IPS DF 19.7 (cell line): ENCODE data around the gene PNKD.
A peak's percentile ranks its signal among the peaks of the same experiment; 100 is the strongest.

Experiments
- DNase-seq: peaks from one replicate; pipeline ENCODE4 v3.0.0-alpha.2; 2013; ENCODE audit warnings: low read depth, low spot score

Gene PNKD

DNA sequence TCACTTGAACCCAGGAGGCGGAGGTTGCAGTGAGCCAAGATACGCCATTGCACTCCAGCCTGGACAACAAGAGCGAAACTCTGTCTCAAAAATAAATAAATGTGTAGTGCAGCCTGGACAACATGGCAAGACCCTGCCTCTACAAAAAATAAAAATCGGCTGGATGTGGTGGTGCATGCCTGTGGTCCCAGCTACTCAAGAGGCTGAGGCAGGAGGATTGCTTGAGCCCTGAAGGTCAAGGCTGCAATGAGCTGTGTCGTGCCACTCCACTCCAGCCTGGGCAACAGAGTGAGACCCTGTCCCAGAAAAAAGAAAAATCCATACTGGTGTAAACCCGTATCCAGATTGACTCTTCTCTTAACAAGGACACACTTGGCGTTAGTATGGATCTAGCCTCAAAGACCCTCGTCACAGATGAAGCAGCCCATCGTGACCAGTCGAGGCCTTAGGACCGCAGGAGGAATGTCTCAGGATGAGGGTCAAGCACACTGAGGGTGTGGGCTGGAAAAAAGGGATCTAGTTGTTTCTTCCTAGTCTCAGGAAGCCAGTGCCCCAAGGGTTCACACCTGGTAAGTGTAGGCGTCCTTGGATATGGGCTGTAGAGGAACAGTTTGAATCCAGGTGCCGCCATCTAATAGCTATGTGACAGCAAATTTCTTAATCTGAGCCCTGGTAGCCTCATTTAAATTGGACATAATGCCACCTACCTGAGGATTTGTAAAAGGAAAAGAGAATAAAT lies 13.5 kb upstream of the PNKD start:
- DNase-seq: no peak

DNA sequence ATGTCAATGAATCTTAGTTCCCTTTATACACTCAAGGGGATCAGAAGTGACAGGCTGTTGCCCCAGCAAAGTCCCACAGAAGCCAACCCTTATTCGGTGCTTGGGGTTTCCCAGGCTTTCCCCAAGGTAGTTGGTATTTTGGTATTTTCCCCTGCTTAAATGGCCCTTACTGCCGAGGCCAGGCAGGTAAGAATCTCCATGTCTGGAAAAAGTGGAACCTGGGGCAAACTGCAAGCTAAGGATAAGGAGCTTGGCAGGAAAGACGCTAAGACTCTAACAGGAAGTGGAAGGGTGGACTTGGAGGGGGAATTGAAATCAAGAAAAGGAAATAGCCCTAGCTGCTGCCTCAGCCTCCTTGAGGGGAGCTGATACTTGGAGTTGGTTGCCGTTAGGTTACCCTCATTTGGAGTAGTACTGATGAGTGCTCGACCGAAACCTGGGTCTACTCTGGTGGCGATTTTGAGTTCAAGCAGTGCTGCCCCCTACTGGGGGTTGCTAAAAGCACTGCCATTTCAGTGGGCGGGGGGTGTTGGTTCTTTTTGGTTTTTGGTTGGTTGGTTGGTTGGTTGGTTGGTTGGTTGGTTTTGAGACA lies 12.8 kb upstream of the PNKD start:
- DNase-seq: peak; percentile 45

DNA sequence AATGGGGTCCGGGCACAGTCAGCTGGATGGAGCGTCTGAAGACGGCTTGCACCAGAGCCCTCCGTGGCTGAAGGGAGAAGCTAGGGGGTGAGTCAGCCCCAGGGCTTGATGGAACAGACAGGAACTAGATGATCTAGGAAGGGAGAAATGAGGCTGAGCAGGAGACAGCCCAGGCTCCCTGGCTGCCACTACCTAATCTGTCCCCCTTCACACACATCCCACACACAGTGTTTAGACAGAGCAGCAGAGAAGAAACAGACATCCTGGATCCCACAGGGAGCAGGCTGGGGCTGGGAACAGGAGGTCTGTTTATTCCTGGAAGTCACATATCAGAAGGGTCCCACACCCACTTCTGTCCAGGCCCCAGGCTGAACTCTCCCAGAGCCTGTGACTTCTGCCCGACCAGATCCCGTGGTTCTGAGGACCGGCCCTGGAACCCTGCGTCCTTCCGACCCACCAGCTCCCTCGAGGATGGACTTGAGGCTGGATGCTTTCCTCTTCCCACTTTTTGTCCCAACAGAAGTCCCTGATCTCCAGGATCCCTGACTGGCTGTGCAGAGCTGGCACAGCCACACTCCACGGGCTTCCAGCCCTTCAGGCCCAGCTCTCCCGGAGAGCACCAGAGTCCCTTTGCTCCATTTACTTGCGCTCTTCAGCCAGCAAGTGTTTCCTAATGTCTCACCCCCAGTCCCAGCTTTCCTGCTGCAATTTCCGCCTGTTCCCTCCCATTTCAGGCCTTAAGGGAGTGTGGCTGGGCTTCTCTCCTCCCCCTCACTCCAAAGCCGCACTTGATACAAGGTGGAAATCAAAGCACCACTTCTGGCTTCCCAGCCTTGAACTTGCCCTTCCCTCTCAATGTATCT lies 11.0 kb upstream of the PNKD start:
- no peak for DNase-seq

DNA sequence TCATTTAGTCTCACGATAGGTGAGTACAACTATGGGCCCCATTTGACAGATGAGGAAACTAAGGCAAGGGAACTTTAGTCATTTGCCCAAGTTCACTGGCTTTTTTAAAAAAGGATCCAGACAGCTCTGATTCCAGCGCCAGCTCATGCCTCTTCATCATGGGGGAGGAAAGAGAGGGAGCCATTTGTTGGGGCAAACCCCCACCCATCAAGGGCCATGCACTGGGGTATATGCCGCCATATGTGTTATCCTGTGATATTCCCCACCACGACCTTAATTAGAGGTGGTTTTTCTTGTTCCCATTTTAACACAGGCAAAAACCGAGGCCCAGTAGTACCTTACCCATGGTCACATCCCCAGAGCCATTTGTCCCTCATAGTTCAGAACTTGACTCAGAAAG lies 10.2 kb upstream of the PNKD start:
- no peak for DNase-seq

DNA sequence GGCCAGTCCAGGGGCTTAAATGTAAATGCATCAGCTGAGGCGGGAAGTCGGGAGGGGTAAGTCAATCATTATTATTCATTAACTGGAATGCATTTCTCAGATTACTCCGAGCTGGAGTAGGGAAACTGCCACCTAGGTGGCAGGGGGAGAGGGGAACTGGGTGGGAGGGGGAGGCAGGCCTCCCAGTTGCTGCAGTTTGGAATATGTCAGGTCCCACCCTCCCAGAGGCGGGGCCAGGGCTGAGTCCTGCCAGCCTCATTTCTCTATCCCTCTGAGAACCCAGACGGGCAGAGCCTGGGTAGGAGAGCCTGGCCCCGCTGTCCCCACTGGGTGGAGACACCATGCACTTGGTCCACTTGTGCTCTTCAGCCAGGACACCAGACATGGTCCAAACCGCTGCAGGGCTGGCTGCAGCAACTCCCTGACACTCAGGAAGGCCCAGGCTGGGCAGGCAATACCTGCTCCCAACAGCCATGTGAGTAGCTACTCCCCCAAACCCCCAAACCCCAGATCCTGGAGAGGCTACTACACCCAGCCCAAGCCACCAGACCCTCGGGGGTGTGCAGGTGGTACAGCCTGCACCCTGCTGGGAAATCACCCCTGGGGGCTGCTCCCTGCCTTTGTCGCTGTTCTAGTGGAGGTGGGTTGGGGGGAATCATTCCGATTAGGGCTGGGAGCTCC lies 9.4 kb upstream of the PNKD start, which contains the start of gene GPBAR1:
Gene GPBAR1 (plus strand): TSS at position 274 of the 681 bp plus-strand sequence. CDS start 1,710 bp downstream, outside the sequence.
- DNase-seq: peak; percentile 38

DNA sequence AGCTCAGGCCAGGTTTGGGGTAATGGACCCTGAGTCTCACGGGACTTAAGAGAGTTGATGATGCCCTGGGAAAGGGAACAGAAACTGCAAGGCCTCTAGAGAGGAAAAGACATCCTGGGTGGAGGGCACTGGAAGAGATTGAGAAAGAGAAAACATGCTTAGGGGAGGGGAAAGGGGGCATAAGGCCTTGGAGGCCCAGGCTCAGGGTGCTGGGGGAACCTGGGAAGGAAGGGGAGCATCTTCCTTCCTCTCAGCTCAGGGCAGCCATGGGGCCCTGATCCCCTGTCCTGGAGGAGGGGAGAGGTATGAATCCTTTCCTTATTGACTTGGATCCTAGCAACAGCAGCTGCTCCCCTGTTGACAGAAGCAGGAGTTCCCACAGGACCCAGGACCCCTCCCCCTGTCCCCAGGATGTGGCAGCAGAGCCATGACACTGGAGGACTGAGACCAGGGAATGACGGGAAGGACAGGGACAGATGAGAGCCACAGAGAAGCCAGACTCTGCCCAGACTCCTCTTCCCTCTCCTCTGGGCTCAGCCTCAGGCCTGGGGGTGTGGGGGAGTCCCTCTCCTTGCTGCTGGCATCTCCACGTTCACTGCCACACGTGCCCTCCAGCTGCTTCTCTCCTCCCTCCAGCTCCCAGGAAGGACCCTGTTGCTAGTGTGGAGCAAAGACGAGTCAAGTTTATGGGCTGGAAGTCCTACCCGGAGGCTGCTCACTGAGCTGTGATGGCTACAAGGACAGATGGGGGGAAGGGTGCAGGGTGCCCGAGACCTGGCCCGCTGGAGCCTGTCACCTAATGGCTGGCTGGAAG lies 8.7 kb upstream of the PNKD start:
- no peak for DNase-seq

DNA sequence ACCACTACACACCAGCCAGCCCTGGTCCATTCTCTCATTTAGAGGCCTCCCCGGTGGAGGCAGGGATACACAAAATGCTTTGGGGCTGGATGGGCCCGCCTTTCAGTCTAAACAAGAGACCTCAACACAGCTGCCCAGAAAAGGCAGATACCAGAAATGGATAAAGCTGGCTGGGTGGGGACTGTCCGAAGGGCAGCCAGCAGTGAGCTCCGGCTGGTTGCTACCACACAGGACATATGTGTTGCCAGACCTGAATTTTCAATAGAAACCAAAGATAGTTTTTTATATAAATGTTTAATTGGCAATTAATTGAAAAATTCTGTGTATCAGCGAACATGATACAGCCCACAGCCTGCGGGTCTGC lies 8.1 kb upstream of the PNKD start:
- no peak for DNase-seq

DNA sequence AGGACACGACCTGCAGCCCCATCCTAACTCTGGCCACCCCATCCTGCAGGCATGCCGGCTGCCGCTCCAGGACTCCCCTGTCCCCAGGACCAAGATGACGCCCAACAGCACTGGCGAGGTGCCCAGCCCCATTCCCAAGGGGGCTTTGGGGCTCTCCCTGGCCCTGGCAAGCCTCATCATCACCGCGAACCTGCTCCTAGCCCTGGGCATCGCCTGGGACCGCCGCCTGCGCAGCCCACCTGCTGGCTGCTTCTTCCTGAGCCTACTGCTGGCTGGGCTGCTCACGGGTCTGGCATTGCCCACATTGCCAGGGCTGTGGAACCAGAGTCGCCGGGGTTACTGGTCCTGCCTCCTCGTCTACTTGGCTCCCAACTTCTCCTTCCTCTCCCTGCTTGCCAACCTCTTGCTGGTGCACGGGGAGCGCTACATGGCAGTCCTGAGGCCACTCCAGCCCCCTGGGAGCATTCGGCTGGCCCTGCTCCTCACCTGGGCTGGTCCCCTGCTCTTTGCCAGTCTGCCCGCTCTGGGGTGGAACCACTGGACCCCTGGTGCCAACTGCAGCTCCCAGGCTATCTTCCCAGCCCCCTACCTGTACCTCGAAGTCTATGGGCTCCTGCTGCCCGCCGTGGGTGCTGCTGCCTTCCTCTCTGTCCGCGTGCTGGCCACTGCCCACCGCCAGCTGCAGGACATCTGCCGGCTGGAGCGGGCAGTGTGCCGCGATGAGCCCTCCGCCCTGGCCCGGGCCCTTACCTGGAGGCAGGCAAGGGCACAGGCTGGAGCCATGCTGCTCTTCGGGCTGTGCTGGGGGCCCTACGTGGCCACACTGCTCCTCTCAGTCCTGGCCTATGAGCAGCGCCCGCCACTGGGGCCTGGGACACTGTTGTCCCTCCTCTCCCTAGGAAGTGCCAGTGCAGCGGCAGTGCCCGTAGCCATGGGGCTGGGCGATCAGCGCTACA lies 7.4 kb upstream of the PNKD start:
- no peak for DNase-seq

DNA sequence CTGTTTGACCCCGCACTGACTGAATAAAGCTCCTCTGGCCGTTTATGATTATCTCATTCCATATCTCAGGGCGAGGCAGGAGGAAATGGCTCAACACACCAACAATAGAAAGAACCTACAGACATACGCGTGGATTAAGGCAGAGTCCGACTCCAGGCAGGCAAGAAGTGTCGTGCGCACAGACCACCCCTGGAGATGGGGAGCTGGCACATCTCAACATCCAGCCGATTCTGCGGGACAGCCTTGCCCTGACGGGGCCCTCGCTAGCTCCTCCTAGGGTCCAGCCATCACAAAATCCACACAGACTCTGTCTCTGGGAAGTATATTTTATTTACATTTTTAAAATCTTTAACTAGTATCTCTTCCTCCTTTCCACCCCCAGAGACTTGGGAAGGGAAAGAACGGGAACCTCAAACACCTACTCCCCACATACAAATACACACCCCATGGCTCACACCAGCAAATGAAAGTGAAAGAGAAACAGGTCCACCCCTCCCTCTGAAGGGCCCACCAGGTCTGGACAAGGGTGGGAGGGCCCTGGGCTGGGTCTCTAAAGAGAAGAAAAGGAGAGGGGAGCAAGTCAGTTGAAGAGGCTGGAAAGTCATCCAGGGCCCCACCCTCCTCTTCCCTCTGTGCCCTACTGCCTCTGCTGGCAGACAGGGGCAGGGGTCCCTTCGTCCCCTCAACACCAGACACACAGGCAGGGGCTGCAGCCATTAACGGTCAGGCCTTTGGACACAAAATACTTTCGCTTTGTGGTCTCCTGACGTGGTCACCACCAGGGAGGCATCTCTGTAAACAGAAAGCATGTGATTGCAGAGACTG lies 6.3 kb upstream of the PNKD start:
- DNase-seq: no peak

DNA sequence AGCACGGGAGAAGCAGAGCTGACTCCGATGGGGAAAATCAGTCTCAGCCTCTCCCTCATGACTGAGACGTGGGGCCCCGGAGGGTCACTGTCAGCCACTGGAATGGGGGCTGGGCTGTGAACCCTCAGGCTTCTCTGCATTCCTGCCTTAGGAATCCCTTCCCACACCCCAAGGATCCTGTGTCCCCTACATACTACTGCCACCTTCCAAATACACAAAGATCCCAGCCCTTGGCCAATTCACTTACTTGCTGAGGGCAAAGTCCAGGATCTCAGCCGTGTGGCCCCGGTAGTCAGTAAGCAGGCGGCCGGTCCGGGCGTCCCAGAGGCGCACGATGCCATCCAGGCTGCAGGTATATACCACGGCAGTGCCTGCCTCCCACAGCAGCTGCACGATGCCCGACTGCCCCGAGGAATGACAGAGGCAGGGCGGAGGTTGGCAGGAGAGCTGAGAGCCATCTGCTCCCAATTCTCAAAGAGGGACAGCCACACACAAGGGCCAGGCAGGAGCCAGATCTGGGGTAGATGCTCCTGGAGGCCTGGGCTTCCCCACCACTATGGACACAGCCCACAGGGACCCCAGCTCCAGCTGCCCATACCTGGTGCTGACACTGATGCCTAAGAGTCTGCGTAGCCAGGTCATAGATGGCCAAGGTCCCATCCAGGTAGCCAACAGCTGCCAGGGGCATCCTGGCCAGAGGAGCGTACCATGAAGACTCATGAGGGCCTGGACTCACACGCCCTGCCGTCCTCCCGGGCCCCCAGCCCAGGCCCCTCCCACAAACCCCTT lies 5.4 kb upstream of the PNKD start:
- DNase-seq: no peak

DNA sequence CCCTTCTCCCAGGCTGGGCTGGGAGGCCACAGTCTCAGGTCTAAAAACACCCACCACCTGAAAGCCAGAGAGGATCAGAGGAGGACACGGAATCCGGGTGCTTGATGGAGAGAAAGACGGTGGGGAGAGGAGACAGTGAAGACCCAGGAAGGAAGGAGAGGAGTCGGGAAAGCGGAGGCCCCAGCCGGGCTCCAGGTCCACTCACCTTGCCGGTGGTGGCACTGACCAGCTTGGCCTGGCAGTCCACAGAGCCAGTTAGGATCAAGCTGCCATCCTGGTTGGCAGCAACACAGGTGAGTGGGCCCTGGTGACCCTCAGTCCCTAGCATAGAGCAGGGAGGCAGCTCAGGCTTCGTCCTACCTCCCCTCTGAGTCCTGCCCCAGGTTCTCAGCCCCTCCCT lies 4.7 kb upstream of the PNKD start:
- no peak for DNase-seq

DNA sequence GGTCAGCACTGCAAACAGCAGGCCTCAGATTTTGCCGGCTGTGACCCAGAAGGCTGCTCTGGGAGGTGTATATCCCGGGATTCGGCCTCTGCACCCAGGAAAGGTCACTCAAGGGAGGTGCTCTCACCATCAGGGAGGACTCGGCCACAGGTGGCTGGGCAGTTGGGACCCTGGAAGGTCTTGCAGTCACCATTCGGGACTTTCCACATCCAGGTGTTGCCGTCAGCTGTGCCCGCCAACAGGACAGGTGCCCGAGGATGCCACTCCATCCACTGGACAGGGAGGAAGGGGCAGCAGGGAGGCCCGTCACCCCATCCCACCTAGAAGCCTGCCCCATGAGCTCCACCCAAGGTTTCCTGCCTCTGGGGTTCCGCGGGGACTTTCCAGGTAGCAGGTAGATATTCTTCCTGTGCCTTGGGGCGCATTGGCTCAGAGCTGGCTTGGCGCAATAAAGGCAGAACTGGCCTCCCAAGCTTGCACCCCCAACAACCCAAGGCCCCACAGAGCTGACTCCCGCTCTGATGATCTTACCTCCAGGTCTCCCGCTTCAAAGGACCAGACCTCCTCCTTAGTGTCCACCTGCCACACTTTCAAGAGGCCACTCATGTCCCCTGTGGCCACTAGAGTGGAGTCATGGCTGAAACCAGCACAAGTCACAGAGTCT lies 3.9 kb upstream of the PNKD start:
- DNase-seq: no peak

DNA sequence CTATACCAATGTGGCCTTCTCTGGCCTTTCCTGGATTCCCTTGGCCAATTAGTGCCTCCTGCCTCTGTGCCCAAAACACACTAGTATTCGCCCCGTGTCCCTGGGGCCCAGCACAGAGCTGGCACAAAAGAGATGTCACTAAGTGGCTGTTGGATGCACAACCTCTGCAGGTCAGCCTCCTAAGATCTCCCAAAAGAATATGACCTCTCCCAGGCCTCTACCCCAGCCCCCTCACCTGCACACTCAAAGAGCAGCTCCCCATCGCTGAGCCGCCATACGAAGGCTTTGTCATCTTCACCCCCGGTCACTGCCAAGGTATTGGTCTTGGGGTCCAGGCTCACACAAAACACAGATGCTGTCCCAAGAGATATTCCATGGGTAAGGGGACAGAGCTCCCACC lies 3.1 kb upstream of the PNKD start:
- DNase-seq: no peak

DNA sequence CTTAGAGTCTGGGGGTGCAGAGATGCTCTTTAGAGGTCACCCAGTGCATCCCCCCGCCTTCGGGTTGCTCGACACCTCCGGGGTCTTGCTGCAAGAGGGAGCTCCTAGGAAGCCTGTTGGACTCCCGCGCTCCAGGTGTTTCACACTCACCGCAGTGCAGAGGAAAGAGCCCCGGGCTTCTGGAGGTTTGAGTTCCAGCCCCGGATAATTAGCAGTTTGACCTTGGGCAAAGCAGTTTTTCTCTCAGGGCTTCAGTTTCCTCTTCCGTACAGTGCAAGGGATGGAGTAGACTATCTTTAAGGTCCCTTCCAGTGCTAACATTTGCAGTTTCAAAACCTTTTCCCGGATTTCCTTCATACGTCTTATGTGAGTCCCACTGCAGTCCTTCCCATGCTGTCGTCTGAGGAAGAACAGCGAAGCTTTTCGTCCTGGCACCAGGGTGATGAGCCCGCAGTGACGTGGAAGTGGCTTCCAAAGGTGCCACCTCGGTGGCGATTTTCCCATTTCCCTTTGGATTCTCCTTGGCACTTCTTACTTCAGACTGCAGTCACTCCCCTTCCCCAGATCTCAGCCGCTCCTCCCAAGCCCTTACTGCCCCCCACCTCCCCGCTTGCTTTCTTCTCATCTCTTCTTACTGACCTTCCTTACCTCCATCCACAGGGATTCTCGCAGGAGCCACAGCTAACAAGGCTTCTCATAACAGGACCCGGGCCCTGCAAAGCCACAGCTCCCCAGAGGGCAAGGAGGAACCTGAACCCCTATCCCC lies 585 bp downstream of the PNKD start:
- DNase-seq: no peak

DNA sequence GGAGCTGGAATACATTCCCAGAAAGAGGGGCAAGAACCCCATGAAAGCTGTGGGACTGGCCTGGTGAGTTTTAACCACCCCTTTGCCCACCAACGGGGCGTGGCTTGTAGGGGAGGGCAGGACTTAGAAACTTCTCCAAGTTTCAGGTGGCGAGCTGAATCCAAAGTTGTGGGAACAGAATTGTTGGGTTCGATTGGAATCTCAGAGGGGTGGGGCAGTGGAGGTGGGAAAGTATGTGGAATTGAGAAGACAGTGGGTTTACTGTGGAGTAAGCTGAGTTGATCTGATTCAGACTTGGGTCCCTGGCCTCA lies 1.1 kb downstream of the PNKD start:
- no peak for DNase-seq

DNA sequence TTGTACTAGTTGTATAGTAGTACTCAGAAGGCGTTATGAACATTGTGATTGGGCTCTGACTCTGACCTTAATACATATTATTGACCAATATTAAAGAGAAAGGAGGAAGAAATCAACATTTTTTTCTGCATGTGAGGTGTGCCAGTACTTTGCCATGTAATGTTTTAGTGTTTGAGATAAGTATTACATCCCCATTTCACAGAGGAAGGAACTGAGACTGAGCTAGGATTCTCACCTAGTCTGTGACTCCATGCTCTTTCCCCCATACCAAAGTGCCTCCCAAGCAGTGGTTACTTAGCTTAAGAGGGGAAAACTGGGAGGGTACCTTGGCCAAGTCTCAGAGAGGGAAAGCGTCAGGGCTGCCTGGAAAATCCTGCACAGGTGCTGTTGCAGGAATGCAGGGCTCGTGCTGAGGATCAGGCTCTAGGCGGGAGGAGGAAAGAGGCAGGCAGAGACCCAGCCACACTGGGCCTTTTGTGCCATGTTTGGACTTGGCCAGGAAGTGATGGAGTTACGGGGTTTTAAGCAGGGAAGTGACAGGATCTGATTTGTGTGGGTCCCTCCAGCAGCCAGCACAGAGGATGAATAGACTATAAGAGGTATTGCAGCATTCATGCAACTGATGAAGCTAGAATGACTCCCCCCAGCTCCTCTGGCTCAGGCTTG lies 1.7 kb downstream of the PNKD start:
- DNase-seq: no peak
